ENCODE results near the gene WHRN. TPM values are rescaled to one million over a fixed set of nuclear protein-coding genes. Genes with fewer than 3 reads are reported as not detected.

The WHRN gene
- total RNA-seq, 4 donors from 2014 or later, result 8.1 to 12.6 (median 10.7) TPM

- no peak for DNase-seq (ENCODE audit: extremely low spot score)
- TF ChIP-seq EP300 (IDR thresholded peaks at IDR 0.05), result no peak
- no peak for TF ChIP-seq POLR2AphosphoS5 (IDR thresholded peaks at IDR 0.05)
- TF ChIP-seq, protein P1, sequence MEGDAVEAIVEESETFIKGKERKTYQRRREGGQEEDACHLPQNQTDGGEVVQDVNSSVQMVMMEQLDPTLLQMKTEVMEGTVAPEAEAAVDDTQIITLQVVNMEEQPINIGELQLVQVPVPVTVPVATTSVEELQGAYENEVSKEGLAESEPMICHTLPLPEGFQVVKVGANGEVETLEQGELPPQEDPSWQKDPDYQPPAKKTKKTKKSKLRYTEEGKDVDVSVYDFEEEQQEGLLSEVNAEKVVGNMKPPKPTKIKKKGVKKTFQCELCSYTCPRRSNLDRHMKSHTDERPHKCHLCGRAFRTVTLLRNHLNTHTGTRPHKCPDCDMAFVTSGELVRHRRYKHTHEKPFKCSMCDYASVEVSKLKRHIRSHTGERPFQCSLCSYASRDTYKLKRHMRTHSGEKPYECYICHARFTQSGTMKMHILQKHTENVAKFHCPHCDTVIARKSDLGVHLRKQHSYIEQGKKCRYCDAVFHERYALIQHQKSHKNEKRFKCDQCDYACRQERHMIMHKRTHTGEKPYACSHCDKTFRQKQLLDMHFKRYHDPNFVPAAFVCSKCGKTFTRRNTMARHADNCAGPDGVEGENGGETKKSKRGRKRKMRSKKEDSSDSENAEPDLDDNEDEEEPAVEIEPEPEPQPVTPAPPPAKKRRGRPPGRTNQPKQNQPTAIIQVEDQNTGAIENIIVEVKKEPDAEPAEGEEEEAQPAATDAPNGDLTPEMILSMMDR (IDR thresholded peaks at IDR 0.05), result no peak
- TF ChIP-seq POLR2A (IDR thresholded peaks at IDR 0.05; ENCODE audit: low read depth), result no peak
- Histone ChIP-seq H3K4me1 (peaks cover 0 to 10% (median 0%) of the 10 kb centered on the region in 4 donors), H3K36me3 (no peaks in the 10 kb centered on the region), H3K27me3 (no peaks in the 10 kb centered on the region), H3K4me3 (no peak overlapping the region), H3K27ac (replicated peaks in 1 of 4) (no peak overlapping the region), H3K9me3 (no peaks in the 10 kb centered on the region)
- intact Hi-C loops (cut with DNase I), result no loop called here
- 100% methylated on average over 1 of the region's 1 CpG for WGBS
Measured at GRCh38 chr9:114451707-114452031, 53.6 kb downstream of the WHRN start.

DNA sequence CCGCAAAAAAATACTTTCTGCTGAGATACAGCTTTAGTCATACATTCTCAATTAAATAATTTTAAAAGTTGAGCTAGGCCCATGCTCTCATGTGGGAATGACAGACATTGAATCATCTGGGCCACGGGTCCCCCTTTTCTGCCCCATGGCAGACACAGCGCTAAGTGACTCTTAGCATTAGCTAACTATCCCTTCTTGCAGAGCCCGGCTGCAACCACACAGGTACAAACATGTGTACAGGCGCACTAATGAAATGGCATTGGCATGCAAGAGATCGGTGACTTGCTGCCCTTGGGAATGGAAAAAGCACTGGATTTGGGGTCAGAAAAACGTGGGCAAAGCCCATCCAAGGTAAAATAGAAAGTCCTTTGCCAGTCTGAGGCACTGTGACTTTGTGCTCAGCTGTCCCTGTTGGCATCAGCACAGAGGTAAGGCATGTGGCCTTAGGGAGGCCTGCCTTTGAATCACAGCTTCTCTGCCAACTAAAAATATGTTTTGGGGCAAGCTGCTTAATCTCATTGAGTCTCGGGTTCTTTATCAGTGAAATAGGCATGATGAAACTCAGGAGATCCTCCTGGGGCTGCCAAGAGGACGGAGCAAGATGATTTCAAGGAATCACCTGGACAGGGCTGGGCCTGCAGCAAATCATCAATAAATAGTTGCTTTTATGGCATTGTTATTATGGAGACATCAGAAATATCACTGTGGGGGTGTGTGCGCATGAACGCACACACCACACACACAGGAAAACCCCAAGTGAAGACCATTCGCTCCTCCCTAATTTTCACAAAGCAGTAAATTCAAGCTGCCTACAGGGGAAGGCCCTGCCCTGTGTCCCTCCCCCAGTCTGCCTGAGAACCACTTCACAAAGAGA lies 54.2 kb downstream of the WHRN start:
- H3K27ac ChIP-seq (replicated peaks in 1 of 4), result no peak overlapping the region
- no peak for DNase-seq (ENCODE audit: extremely low spot score)
- H3K36me3 ChIP-seq, result no peaks in the 10 kb centered on the region
- no peak overlapping the region for H3K4me3 ChIP-seq
- peaks cover 0 to 10% (median 0%) of the 10 kb centered on the region in 4 donors for H3K4me1 ChIP-seq
- intact Hi-C loops (cut with DNase I), result no loop called here
- no peaks in the 10 kb centered on the region for H3K27me3 ChIP-seq
- H3K9me3 ChIP-seq, result no peaks in the 10 kb centered on the region
- WGBS, result 90% methylated on average over 11 of the region's 12 CpGs
- TF ChIP-seq, protein P1 (IDR thresholded peaks at IDR 0.05), result no peak
- TF ChIP-seq EP300 (IDR thresholded peaks at IDR 0.05) (no peak), POLR2A (IDR thresholded peaks at IDR 0.05; ENCODE audit: low read depth) (no peak), POLR2AphosphoS5 (IDR thresholded peaks at IDR 0.05) (no peak)

- intact Hi-C loops (cut with DNase I), result no loop called here
- 86% methylated on average over 3 of the region's 3 CpGs for WGBS
- no peaks in the 10 kb centered on the region for H3K9me3 ChIP-seq
- H3K27ac ChIP-seq (replicated peaks in 1 of 4), result no peak overlapping the region
- H3K27me3 ChIP-seq, result no peaks in the 10 kb centered on the region
- peaks cover 0 to 10% (median 0%) of the 10 kb centered on the region in 4 donors for H3K4me1 ChIP-seq
- DNase-seq (ENCODE audit: extremely low spot score), result no peak
- TF ChIP-seq POLR2A (IDR thresholded peaks at IDR 0.05; ENCODE audit: low read depth) (no peak), EP300 (IDR thresholded peaks at IDR 0.05) (no peak), POLR2AphosphoS5 (IDR thresholded peaks at IDR 0.05) (no peak)
- TF ChIP-seq, protein P1 (IDR thresholded peaks at IDR 0.05), result no peak
- H3K36me3 ChIP-seq, result no peaks in the 10 kb centered on the region
- no peak overlapping the region for H3K4me3 ChIP-seq
Measured at GRCh38 chr9:114450181-114450580, 55.1 kb downstream of the WHRN start.

GRCh38 chr9:114449236-114449635 lies 56.0 kb downstream of the WHRN start:
- Histone ChIP-seq H3K9me3 (no peaks in the 10 kb centered on the region), H3K4me3 (no peak overlapping the region), H3K27ac (replicated peaks in 1 of 4) (no peak overlapping the region), H3K4me1 (peaks cover 0 to 10% (median 0%) of the 10 kb centered on the region in 4 donors), H3K36me3 (no peaks in the 10 kb centered on the region), H3K27me3 (no peaks in the 10 kb centered on the region)
- no peak for DNase-seq (ENCODE audit: extremely low spot score)
- TF ChIP-seq, protein P1 (IDR thresholded peaks at IDR 0.05), result no peak
- no peak for TF ChIP-seq EP300 (IDR thresholded peaks at IDR 0.05)
- TF ChIP-seq POLR2AphosphoS5 (IDR thresholded peaks at IDR 0.05), result no peak
- no peak for TF ChIP-seq POLR2A (IDR thresholded peaks at IDR 0.05; ENCODE audit: low read depth)
- whole genome bisulfite sequencing, result 79% methylated on average over 5 of the region's 5 CpGs
- intact Hi-C loops (cut with DNase I), result no loop called here
